NT2/D1 (cell line): Measurements from ENCODE around the gene SRXN1.

ENCODE experiments used
- SUZ12 ChIP-seq: IDR thresholded peaks from 2 replicates; pipeline ENCODE4 v1.6.1; 2011; ENCODE audit not compliant: insufficient read length, insufficient read depth; ENCODE audit errors: extremely low read depth
- YY1 ChIP-seq: IDR thresholded peaks from 2 replicates; pipeline ENCODE4 v1.6.1; 2011; ENCODE audit not compliant: insufficient read length, insufficient read depth

DNA sequence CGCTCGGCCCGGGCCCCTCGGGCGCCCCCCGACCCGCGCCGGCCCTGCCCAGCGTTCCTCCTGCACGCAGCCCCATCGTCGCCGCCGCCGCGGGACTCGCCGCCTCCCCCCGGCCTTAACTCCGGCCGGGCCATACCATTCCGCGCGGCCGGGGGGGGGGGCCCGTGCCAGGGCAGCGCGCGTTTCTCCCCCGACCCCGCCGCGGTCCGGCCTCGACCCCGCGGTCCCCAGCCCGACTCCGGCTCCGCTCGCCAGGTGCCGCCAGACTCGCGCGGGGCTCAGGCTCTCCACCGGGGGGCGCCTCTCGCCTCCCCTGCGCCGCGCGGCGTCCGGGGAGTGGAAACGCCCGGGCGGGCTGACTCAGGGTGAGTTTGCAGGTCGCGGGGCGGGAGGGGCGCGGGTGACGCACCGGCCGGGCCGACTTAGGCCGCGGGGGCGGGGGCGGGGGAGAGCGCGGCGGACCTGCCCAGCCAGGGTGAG, at the start of gene SRXN1:
- TF ChIP-seq YY1 (no peak), SUZ12 (no peak)
